Measurements from ENCODE around the gene TMC3.

DNA sequence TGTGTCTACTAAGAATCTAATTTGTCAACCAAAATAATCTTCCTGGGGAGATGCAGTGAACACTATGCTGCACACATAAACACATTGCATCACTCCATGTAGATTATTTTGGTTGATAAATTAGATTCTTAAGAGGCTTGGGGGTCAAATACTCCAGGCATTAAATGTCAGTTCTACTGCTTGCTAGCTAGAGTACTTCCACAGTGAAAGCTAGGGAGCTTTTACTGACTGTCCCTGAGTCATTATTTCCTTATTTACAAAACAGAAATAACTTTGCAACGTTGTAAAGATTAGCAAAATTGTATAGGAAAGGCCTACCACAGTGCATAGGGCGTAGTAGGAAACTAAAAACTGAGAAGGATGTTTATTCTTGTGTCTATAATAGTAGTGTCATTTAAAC, 12.9 kb upstream of the TMC3 start:
- TF ChIP-seq POLR2A (IDR thresholded peaks at IDR 0.05; ENCODE audit: low read depth, low read length), result no peak
- TF ChIP-seq POLR2AphosphoS5 (IDR thresholded peaks at IDR 0.05; ENCODE audit: low read depth, low read length), result no peak
- TF ChIP-seq TAF1 (IDR thresholded peaks at IDR 0.05; ENCODE audit: low read depth, low read length), result no peak
